ENCODE results near the gene FDX1. TPM values are rescaled to one million over a fixed set of nuclear protein-coding genes. Genes with fewer than 3 reads are reported as not detected.

Gene FDX1
- total and polyA plus RNA-seq, 2 of the 8 experiments (the other 6 are each of a cell fraction or from before 2014, with no cell fraction given): 3.7 to 9.6 TPM

DNA sequence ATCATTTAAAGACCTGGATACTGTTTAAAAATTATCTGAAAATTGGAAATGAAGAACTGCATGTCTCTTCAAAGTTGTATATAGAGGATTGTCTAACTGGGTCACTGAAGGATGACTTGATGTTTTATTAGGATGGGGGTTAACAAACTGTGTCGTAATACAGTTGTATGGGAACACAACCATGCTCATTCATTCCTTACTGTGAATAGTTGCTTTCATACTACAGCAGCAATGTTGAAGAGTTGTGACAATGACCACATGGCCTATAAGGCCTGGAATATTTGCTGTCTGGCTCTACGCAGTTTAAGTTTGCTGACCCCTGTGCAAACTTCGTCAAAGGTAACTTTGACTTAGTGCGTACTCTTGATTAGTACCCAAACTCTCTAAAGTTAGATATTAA lies 38.4 kb downstream of the FDX1 start (continued):
- TF ChIP-seq KDM4A (IDR thresholded peaks at IDR 0.05; ENCODE audit: low read depth, low read length, severe bottlenecking) (no peak), SP1 (IDR thresholded peaks at IDR 0.05; ENCODE audit: low read depth, low read length) (no peak)
